Activated T-cell treated with anti-CD3 and anti-CD28 coated beads for 4 hours (primary cell): ENCODE results near the gene DNAJC7.
"Not testable (repeated sequence)": the region's sequence is repeated elsewhere in the genome, so short reads cannot be mapped to it uniquely, and the experiment has no call there.

Source experiments
- DNase-seq: peaks from one replicate; pipeline ENCODE4 v3.0.0-alpha.2; 2020

DNAJC7 gene

GRCh38 chr17:42010898-42011516, 6.2 kb downstream of the DNAJC7 start:
- DNase-seq, result no peak

- DNase-seq, result not testable (repeated sequence)
Observed at GRCh38 chr17:42010266-42010680, 7.0 kb downstream of the DNAJC7 start.

GRCh38 chr17:42009170-42009569, 8.1 kb downstream of the DNAJC7 start:
- DNase-seq, result no peak

- no peak for DNase-seq
Observed at GRCh38 chr17:42005166-42005565, 12.1 kb downstream of the DNAJC7 start.

- no peak for DNase-seq
Observed at GRCh38 chr17:42002792-42003301, 14.4 kb downstream of the DNAJC7 start.

GRCh38 chr17:42002175-42002791, 15.0 kb downstream of the DNAJC7 start:
- DNase-seq, result no peak

GRCh38 chr17:42001729-42002128, 15.5 kb downstream of the DNAJC7 start:
- no peak for DNase-seq

- DNase-seq, result no peak
Observed at GRCh38 chr17:42000413-42001133, 16.7 kb downstream of the DNAJC7 start.

GRCh38 chr17:41998497-41998896, 18.7 kb downstream of the DNAJC7 start:
- DNase-seq, result no peak

GRCh38 chr17:41996855-41997164, 20.4 kb downstream of the DNAJC7 start:
- no peak for DNase-seq

- DNase-seq, result no peak
Observed at GRCh38 chr17:41992576-41992975, 24.7 kb downstream of the DNAJC7 start.

GRCh38 chr17:41989702-41990419, 27.4 kb downstream of the DNAJC7 start:
- no peak for DNase-seq

- no peak for DNase-seq
Observed at GRCh38 chr17:41988418-41988817, 28.8 kb downstream of the DNAJC7 start.

- DNase-seq, result no peak
Observed at GRCh38 chr17:41987642-41988041, 29.6 kb downstream of the DNAJC7 start.

- DNase-seq, result no peak
Observed at GRCh38 chr17:41986634-41987033, 30.6 kb downstream of the DNAJC7 start.

- DNase-seq, result no peak
Observed at GRCh38 chr17:41985919-41986318, 31.3 kb downstream of the DNAJC7 start.

- no peak for DNase-seq
Observed at GRCh38 chr17:41984454-41984853, 32.8 kb downstream of the DNAJC7 start.

GRCh38 chr17:41982026-41982760, 35.0 kb downstream of the DNAJC7 start:
- DNase-seq, result no peak

- no peak for DNase-seq
Observed at GRCh38 chr17:41977991-41978390, 39.2 kb downstream of the DNAJC7 start.

- DNase-seq, result no peak
Observed at GRCh38 chr17:41976142-41976768, 41.0 kb downstream of the DNAJC7 start.

GRCh38 chr17:41975099-41976083, 41.8 kb downstream of the DNAJC7 start:
- no peak for DNase-seq
